Measurements from ENCODE around the gene KLHDC3.

KLHDC3 gene

GRCh38 chr6:43059168-43060033 is 45.4 kb downstream of the KLHDC3 start, which contains the start of the genes KLC4 and MRPL2:
Gene KLC4, plus strand, starts transcription at chr6:43059631. Its CDS starts 1,705 bp downstream, at chr6:43061336.
Gene MRPL2, minus strand, starts transcription at chr6:43059434. Its CDS starts 53 bp downstream, at chr6:43059381.
- DNase-seq = peak; percentile 99

DNA sequence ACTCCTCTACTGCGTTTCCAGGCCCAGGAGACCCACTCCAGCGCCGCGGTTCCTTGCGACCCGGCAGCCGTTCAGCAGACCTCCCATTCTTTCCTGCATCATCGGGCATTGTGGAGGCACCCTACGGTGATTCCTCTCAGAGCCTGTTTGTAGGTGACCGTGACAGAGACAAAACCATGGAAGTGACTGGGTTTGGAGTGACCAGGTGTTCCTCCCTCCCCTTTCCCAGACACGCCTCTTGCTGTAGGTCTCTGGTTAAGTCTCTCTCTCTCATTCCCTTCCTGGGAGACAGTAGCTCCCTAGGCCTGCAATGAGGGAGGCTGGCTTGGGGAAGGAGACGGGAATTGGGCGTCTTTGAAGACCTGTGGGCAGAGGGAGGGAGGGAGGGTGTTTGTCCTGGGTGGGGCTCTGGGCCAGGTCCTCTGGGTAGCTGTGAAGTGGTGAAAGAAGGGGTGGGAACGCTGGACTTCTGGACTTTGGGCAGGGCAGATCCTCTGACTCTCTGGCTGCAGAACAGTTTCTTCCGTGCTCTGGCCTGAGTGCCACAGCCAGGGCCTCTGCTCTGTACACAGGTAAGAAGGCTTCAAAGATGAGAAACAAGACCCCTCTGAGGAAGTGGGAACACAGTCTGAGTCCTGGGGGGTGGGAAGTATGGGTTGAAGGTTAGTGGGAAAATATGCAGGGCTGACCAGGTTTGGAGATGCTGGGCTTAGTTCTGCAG is 46.1 kb downstream of the KLHDC3 start:
- no peak for DNase-seq

- no peak for DNase-seq
Observed at GRCh38 chr6:43060755-43061633, 46.9 kb downstream of the KLHDC3 start.

GRCh38 chr6:43061861-43062260 is 47.8 kb downstream of the KLHDC3 start:
- no peak for DNase-seq

GRCh38 chr6:43062818-43063217 is 48.8 kb downstream of the KLHDC3 start:
- no peak for DNase-seq

GRCh38 chr6:43070028-43070632 is 56.1 kb downstream of the KLHDC3 start:
- no peak for DNase-seq

Measured in left hindlimb (tissue), 1 donor.